SJCRH30 (cell line): ENCODE data around the gene CABP4. TPM values are rescaled to one million over a fixed set of nuclear protein-coding genes. Genes with fewer than 3 reads are reported as not detected.

ENCODE experiments used
- DNase-seq, 2 experiments: peaks; one replicate each; pipeline ENCODE4 v3.0.0-alpha.2; 2015 to 2020
- H3K27ac ChIP-seq: fragments of 250-450 bp; sonication (Bioruptor Pico); 2 replicates; pipeline ENCODE4 v1.5.1; 2020; ENCODE audit warnings: mild to moderate bottlenecking, moderate library complexity
- H3K27me3 ChIP-seq: fragments of 250-450 bp; sonication (Bioruptor Pico); 2 replicates; pipeline ENCODE4 v1.5.1; 2020; ENCODE audit warnings: mild to moderate bottlenecking, moderate library complexity
- H3K36me3 ChIP-seq: fragments of 250-450 bp; sonication (Bioruptor Pico); 2 replicates; pipeline ENCODE4 v1.5.1; 2020; ENCODE audit warnings: mild to moderate bottlenecking, moderate library complexity
- H3K4me1 ChIP-seq: fragments of 250-450 bp; sonication (Bioruptor Pico); 2 replicates; pipeline ENCODE4 v1.5.1; 2020; ENCODE audit warnings: mild to moderate bottlenecking, moderate library complexity
- H3K4me3 ChIP-seq: fragments of 250-450 bp; sonication (Bioruptor Pico); 2 replicates; pipeline ENCODE4 v1.5.1; 2020; ENCODE audit warnings: mild to moderate bottlenecking, moderate library complexity
- H3K9me3 ChIP-seq: fragments of 250-450 bp; sonication (Bioruptor Pico); replicated peaks from 2 replicates; pipeline ENCODE4 v1.5.1; 2020; ENCODE audit warnings: mild to moderate bottlenecking, moderate library complexity
- total RNA-seq: library from RNA; depleted of rRNA; stranded (reverse); fragments of >200 nt; shearing (Covaris generic); gene quantifications from 2 replicates; pipeline ENCODE4 v1.2.3, GENCODE V29; 2014

CABP4 gene
- total RNA-seq, 1 experiment from 2014 or later, result 1.2 TPM

GRCh38 chr11:67428052-67429001 lies 26.8 kb upstream of the CABP4 start, which contains the start of gene RPS6KB2:
TSS of gene RPS6KB2 (plus strand) at chr11:67428494. CDS start at chr11:67428546, 52 bp downstream.
- DNase-seq, result peak; percentile 95 to 96
- Histone ChIP-seq H3K4me3 (peak within 1 kb of the TSS; percentile 94), H3K36me3 (no peaks in the 10 kb centered on the region), H3K4me1 (no peaks in the 10 kb centered on the region), H3K9me3 (no peaks in the 10 kb centered on the region), H3K27me3 (no peaks in the 10 kb centered on the region), H3K27ac (peak within 1 kb of the TSS; percentile 38; the same call in 1 of the 2 replicates)

GRCh38 chr11:67429038-67429668 lies 26.0 kb upstream of the CABP4 start:
- H3K9me3 ChIP-seq, result no peaks in the 10 kb centered on the region

DNA sequence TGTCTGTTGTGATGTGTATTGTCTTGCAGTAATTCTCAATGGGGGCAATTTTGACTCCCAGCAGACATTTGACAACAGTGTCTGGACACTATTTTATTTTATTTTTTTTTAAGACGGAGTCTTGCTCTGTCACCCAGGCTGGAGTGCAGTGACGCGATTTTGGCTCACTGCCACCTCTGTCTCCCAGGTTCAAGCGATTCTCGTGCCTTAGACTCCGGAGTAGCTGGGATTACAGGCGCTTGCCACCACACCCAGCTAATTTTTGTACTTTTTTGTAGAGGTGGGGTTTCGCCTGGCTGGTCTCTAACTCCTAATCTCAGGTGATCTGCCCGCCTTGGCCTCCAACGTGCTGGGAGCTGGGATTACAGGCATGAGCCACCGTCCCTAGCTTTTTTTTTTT lies 25.4 kb upstream of the CABP4 start:
- H3K4me1 ChIP-seq, result no peaks in the 10 kb centered on the region
- no peaks in the 10 kb centered on the region for H3K9me3 ChIP-seq
- no peak for DNase-seq
- 0 out of 2 replicates have a peak, but pooled peaks cover 2% of the 10 kb centered on the region for H3K36me3 ChIP-seq
- H3K27me3 ChIP-seq, result no peaks in the 10 kb centered on the region
- no peak overlapping the region for H3K27ac ChIP-seq
- no peak overlapping the region for H3K4me3 ChIP-seq

More at GRCh38 chr11:67429038-67429668, 26.0 kb upstream of the CABP4 start:
- Histone ChIP-seq H3K27ac (no peak overlapping the region), H3K36me3 (no peaks in the 10 kb centered on the region), H3K4me3 (peak overlapping the region; percentile 94), H3K27me3 (no peaks in the 10 kb centered on the region), H3K4me1 (no peaks in the 10 kb centered on the region)
- no peak for DNase-seq

DNA sequence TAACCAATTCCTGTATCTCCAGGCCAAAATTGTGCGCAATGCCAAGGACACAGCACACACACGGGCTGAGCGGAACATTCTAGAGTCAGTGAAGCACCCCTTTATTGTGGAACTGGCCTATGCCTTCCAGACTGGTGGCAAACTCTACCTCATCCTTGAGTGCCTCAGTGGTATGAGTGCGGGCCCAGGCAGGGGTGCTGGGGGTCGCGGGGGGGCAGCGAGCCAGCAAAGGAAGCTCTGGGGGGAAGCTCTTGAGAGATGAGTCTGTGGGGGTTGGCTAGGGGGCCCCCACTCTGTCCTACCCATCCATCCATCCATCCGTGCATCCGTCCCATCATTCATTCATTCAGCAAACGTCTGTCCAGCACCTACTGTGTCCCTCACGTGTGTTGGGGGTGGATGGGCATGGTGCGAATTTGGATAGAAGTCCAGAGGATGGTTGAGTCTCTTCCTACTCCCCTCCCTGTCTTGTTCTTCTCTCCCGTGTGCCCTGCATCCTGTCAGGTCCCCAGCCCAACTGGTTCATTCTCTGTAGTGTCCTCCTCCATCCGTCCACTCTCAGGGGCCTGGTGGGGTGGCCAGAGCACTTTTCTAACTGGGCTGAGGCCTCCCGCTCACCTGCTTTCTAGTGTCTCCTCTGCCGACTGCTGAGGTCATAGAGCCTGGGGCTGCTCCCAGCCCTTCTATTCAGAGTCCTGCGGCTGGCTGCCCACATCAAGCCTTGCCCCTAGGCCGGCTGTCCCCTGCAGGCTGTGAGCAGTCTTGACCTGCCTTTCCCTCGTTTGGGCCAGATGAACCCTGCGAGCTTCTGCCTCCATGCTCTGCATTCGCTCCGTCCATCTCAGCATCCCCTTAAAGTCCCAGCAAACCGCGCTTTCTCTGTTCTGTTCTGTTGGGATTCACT lies 23.6 kb upstream of the CABP4 start:
- H3K27ac ChIP-seq, result no peak overlapping the region
- H3K9me3 ChIP-seq, result no peaks in the 10 kb centered on the region
- H3K4me1 ChIP-seq, result peaks cover 6% of the 10 kb centered on the region; the same call in 1 of the 2 replicates
- no peak for DNase-seq
- H3K27me3 ChIP-seq, result no peaks in the 10 kb centered on the region
- H3K36me3 ChIP-seq, result 0 out of 2 replicates have a peak, but pooled peaks cover 5% of the 10 kb centered on the region
- no peak overlapping the region for H3K4me3 ChIP-seq

GRCh38 chr11:67432655-67433349 lies 22.4 kb upstream of the CABP4 start:
- Histone ChIP-seq H3K4me3 (no peak overlapping the region), H3K36me3 (0 out of 2 replicates have a peak, but pooled peaks cover 5% of the 10 kb centered on the region), H3K27ac (no peak overlapping the region), H3K27me3 (no peaks in the 10 kb centered on the region), H3K4me1 (peaks cover 8% of the 10 kb centered on the region; the same call in 1 of the 2 replicates), H3K9me3 (no peaks in the 10 kb centered on the region)
- no peak for DNase-seq

GRCh38 chr11:67433536-67434394 lies 21.4 kb upstream of the CABP4 start:
- Histone ChIP-seq H3K4me3 (no peak overlapping the region), H3K27ac (no peak overlapping the region), H3K27me3 (no peaks in the 10 kb centered on the region), H3K4me1 (peaks cover 8% of the 10 kb centered on the region; the same call in 1 of the 2 replicates), H3K36me3 (0 out of 2 replicates have a peak, but pooled peaks cover 5% of the 10 kb centered on the region), H3K9me3 (no peaks in the 10 kb centered on the region)
- DNase-seq, result no peak

GRCh38 chr11:67434395-67434881 lies 20.7 kb upstream of the CABP4 start:
- H3K36me3 ChIP-seq, result 0 out of 2 replicates have a peak, but pooled peaks cover 5% of the 10 kb centered on the region
- H3K27me3 ChIP-seq, result no peaks in the 10 kb centered on the region
- H3K27ac ChIP-seq, result no peak overlapping the region

GRCh38 chr11:67435031-67435726 lies 20.0 kb upstream of the CABP4 start:
- 0 out of 2 replicates have a peak, but pooled peaks cover 5% of the 10 kb centered on the region for H3K36me3 ChIP-seq
- H3K27ac ChIP-seq, result no peak overlapping the region; the same call in 1 of the 2 replicates

More at GRCh38 chr11:67434395-67434881, 20.7 kb upstream of the CABP4 start:
- Histone ChIP-seq H3K4me1 (peaks cover 8% of the 10 kb centered on the region; the same call in 1 of the 2 replicates), H3K4me3 (no peak overlapping the region), H3K9me3 (no peaks in the 10 kb centered on the region)
- no peak for DNase-seq

DNA sequence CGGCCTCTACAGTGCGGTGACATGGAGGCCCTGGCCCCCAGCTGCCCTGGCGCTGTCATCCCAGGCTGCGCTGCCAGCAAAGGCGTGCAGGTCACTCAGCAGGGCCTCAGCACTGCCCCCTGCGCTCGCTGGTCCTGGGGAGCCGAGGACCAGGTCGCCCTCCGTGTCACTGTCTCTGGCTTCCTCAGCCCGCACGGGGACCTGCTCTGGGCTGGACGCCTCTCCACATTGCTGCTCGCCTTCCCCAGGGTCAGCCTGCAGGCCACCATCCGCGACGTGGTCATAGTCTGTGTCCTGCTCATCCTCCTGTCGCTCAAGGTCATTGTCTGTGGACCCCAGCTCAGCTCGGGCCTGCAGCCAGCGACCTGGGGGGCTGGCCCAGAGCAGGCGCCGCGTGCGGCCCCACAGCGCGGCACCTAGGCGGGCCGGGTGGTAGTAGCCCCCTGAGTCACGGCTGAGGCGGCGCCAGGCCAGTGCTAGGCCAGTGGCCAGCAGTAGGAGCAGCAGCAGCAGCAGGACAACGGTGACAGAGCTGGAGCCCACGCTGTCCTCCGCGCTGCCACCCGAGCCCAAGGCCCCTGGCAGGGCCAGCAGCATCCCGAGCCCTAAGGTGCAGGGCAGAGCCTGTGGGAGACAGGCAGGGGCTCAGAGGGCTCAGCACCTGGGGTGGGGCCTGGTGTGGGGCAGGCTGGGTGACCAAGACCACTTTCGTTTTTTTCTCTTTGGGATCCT lies 19.3 kb upstream of the CABP4 start:
- Histone ChIP-seq H3K9me3 (no peaks in the 10 kb centered on the region), H3K36me3 (0 out of 2 replicates have a peak, but pooled peaks cover 5% of the 10 kb centered on the region), H3K27ac (peak overlapping the region; percentile 23; the same call in 1 of the 2 replicates), H3K27me3 (no peaks in the 10 kb centered on the region), H3K4me1 (peaks cover 8% of the 10 kb centered on the region; the same call in 1 of the 2 replicates), H3K4me3 (no peak overlapping the region)
- no peak for DNase-seq

More at GRCh38 chr11:67435031-67435726, 20.0 kb upstream of the CABP4 start:
- H3K4me3 ChIP-seq, result no peak overlapping the region
- DNase-seq, result no peak
- H3K9me3 ChIP-seq, result no peaks in the 10 kb centered on the region
- peaks cover 8% of the 10 kb centered on the region; the same call in 1 of the 2 replicates for H3K4me1 ChIP-seq
- no peaks in the 10 kb centered on the region for H3K27me3 ChIP-seq

GRCh38 chr11:67436459-67437081 lies 18.6 kb upstream of the CABP4 start:
- H3K36me3 ChIP-seq, result 0 out of 2 replicates have a peak, but pooled peaks cover 5% of the 10 kb centered on the region
- no peak overlapping the region for H3K27ac ChIP-seq

More at GRCh38 chr11:67436459-67437081, 18.6 kb upstream of the CABP4 start:
- H3K9me3 ChIP-seq, result no peaks in the 10 kb centered on the region
- DNase-seq, result peak; percentile 82
- H3K4me3 ChIP-seq, result no peak overlapping the region
- peaks cover 8% of the 10 kb centered on the region; the same call in 1 of the 2 replicates for H3K4me1 ChIP-seq
- H3K27me3 ChIP-seq, result no peaks in the 10 kb centered on the region
